Measurements from ENCODE around the gene SETDB2. TPM values are rescaled to one million over a fixed set of nuclear protein-coding genes. Genes with fewer than 3 reads are reported as not detected.
"Not testable (repeated sequence)": the region's sequence is repeated elsewhere in the genome, so short reads cannot be mapped to it uniquely, and the experiment has no call there.

Gene SETDB2
- total RNA-seq, 2 donors from 2014 or later: 9.0 to 9.1 TPM

GRCh38 chr13:49481788-49482187 lies 37.7 kb downstream of the SETDB2 start:
- H3K4me3 ChIP-seq: no peak overlapping the region
- H3K27ac ChIP-seq: no peak overlapping the region
- H3K9me3 ChIP-seq: no peaks in the 10 kb centered on the region
- H3K4me1 ChIP-seq (ENCODE audit: control insufficient read depth in 1 of 2, low read depth in 2 of 2): no peaks in the 10 kb centered on the region
- TF ChIP-seq CTCF (IDR thresholded peaks at IDR 0.05): no peak
- ATAC-seq (ENCODE audit: insufficient number of reproducible peaks, low FRiP score, low read depth) (no peak), DNase-seq (ENCODE audit: low spot score) (no peak)
- peaks cover 26% of the 10 kb centered on the region for H3K36me3 ChIP-seq
- H3K27me3 ChIP-seq (replicated peaks; ENCODE audit: insufficient read depth): no peaks in the 10 kb centered on the region

DNA sequence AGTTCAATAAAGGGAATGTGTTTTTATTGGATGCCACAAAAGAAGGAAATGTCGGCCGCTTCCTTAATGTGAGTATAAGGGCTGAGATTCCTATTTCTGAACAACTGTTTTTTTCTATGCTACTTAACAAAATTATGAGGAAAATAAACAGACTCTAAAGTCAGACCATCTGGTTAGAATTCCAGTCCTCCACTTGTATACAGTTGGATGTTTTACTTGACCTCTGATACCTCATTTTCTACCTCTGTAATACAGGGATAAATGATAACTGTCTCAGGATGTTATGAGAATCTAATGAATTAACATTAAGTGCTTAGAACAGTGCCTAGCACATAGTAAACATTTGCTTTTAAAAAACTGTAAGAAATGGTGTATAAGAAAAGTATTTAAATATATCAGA lies 44.5 kb downstream of the SETDB2 start:
- H3K27me3 ChIP-seq (replicated peaks; ENCODE audit: insufficient read depth): no peaks in the 10 kb centered on the region
- H3K4me3 ChIP-seq: no peak overlapping the region
- no peaks in the 10 kb centered on the region for H3K9me3 ChIP-seq
- no peak overlapping the region for H3K27ac ChIP-seq
- TF ChIP-seq CTCF (IDR thresholded peaks at IDR 0.05): no peak
- no peak for ATAC-seq (ENCODE audit: insufficient number of reproducible peaks, low FRiP score, low read depth)
- H3K4me1 ChIP-seq (ENCODE audit: control insufficient read depth in 1 of 2, low read depth in 2 of 2): no peaks in the 10 kb centered on the region
- H3K36me3 ChIP-seq: peaks cover 20% of the 10 kb centered on the region
- no peak for DNase-seq (ENCODE audit: low spot score)

- DNase-seq (ENCODE audit: low spot score) (no peak), ATAC-seq (ENCODE audit: insufficient number of reproducible peaks, low FRiP score, low read depth) (no peak)
- Histone ChIP-seq H3K27me3 (replicated peaks; ENCODE audit: insufficient read depth) (no peaks in the 10 kb centered on the region), H3K36me3 (no peaks in the 10 kb centered on the region), H3K4me3 (peak overlapping the region; percentile 84), H3K9me3 (no peaks in the 10 kb centered on the region), H3K27ac (peak overlapping the region; percentile 94 to 95), H3K4me1 (ENCODE audit: control insufficient read depth in 1 of 2, low read depth in 2 of 2) (peaks cover 7 to 18% of the 10 kb centered on the region in 2 donors)
- no peak for TF ChIP-seq CTCF (IDR thresholded peaks at IDR 0.05)
Observed at GRCh38 chr13:49494645-49495044, 50.6 kb downstream of the SETDB2 start.

- DNase-seq (ENCODE audit: low spot score): peak; percentile 76
- Histone ChIP-seq H3K27ac (peak within 1 kb of the TSS; percentile 94 to 95), H3K4me3 (peak within 1 kb of the TSS; percentile 84), H3K9me3 (no peaks in the 10 kb centered on the region), H3K36me3 (no peaks in the 10 kb centered on the region), H3K27me3 (replicated peaks; ENCODE audit: insufficient read depth) (no peaks in the 10 kb centered on the region), H3K4me1 (ENCODE audit: control insufficient read depth in 1 of 2, low read depth in 2 of 2) (peaks cover 7 to 24% of the 10 kb centered on the region in 2 donors)
- peak; percentile 66 for ATAC-seq (ENCODE audit: insufficient number of reproducible peaks, low FRiP score, low read depth)
- peak; percentile 48 for TF ChIP-seq CTCF (IDR thresholded peaks at IDR 0.05)
Observed at GRCh38 chr13:49495783-49496762, 52.0 kb downstream of the SETDB2 start, which contains the start of gene PHF11. PHF11 (plus strand) TSS chr13:49495953; CDS start chr13:49496002, 49 bp downstream.

- H3K9me3 ChIP-seq; ATAC-seq (ENCODE audit: insufficient number of reproducible peaks, low FRiP score, low read depth): not testable (repeated sequence)
Observed at GRCh38 chr13:49496837-49497236, 52.8 kb downstream of the SETDB2 start.

More at GRCh38 chr13:49496837-49497236, 52.8 kb downstream of the SETDB2 start:
- H3K27ac ChIP-seq: peak overlapping the region; percentile 93 to 95
- H3K27me3 ChIP-seq (replicated peaks; ENCODE audit: insufficient read depth); DNase-seq (ENCODE audit: low spot score); H3K36me3 ChIP-seq: not testable (repeated sequence)
- peak overlapping the region; percentile 84 for H3K4me3 ChIP-seq
- H3K4me1 ChIP-seq (ENCODE audit: control insufficient read depth in 1 of 2, low read depth in 2 of 2): peaks cover 7 to 24% of the 10 kb centered on the region in 2 donors

Data from thoracic aorta (tissue), 2 donors.